NCI-H146 (cell line): Measurements from ENCODE around the gene DMRTC2.
A peak's percentile ranks its signal among the peaks of the same experiment; 100 is the strongest.
"Not testable (repeated sequence)": the region's sequence is repeated elsewhere in the genome, so short reads cannot be mapped to it uniquely, and the experiment has no call there.

Experiments
- DNase-seq: peaks from one replicate; lab custom pipeline; 2025; lab: John Stamatoyannopoulos, UW

DMRTC2 gene

DNA sequence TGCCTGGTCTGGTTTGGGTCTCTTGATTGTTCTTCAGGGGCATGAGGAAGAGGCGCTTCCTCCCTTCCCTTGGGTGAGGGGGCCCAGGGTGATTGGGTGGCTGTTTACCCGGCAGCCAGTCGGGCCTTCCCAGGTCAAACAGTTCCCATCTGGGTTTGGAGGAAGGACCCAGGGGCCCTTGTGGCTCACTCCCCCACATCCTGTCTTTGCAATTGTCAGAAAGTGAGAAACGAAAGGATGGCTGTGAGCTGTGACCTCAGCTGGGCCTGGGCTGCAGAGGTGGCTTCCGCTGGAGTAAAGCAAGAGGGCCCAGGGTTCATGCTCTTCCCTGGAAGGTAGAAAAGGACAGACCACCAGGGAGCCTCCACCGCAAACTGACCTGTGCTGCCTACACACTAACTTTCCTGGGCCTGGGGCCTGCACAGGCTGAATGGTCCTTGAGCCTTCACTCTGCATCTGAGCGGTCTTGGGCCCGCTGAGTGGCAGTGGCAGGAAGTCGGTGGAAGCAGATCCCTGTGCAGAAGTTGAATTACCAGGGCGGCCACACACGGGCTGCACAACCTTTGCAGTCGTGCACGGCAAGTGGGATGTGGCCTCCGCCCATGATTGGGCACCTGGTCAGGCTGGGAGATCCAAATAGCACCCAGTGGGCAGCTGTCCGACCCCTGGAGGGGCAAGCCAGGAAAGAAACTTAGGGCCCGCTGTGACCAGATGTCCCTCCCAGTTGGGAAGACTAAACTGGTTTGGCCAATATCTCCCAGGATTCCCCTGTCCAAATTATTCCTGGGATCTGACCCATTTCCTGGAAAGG lies 26.9 kb downstream of the DMRTC2 start:
- no peak for DNase-seq

DNA sequence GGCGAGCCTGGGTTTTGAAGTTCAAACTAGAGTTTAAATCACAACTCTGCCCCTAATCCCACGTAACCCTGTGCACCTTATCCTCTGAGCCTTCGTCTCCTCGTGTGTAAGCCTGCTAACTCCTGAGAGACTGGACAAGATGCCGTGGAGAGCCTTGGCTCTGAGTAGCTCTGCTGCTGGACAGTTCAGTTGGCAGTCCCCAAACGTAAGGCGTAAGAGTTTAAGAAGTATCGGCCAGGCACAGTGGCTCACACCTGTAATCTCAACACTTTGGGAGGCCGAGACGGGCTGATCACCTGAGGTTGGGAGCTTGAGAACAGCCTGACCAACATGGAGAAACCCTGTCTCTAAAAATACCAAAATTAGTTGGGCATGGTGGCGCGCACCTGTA lies 27.5 kb downstream of the DMRTC2 start:
- no peak for DNase-seq

- peak; percentile 77 for DNase-seq
These were observed 28.2 kb downstream of the DMRTC2 start for GRCh38 chr19:41872775-41873647.

GRCh38 chr19:41875973-41876372 lies 31.1 kb downstream of the DMRTC2 start:
- DNase-seq, result not testable (repeated sequence)

DNA sequence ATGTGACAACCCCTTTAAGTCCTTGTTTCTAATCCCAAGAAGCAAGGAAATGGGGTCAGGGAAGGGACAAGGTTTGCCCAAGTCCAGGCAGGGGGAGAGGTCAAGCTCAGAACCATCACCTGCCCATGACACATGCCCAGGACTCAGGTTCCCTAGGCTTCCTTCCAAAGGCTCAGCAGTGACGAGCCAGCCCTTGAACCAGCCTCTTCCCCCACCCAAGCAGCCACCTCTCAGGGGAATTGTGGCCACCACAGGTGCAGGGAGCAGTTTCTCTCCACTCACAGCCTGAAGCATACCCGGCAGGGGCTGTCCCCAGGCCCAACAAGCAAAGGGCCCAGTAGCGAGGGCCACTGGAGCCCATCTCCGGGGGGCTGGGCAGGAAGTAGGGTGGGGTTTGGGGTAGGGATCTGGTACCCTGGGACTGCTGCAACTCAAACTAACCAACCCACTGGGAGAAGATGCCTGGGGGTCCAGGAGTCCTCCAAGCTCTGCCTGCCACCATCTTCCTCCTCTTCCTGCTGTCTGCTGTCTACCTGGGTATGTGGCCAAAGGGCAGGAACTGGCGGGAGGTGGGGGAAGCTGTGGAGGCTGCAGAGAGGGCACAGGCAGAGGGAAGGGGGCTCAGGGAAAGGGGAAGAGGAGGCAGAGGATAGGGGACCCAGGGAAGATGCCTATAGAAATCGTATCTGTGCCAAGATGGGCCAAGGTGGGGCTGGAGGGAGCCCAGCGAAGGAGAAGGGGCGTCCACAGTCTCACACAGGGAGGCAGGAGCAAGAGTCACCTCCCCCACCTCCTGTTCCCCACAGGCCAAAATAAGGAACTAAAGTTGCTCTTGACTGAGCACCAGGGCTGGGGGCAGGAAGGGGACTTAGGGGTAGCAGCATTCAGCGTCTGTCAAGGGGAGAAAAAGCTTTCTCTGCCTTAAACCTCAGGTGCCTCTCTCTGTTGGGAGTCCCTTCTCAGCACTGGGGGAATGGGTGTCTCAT lies 32.3 kb downstream of the DMRTC2 start, which contains the start of gene CD79A:
Gene CD79A, plus strand, starts transcription at position 433 of the 986 bp plus-strand sequence. Its CDS starts 26 bp downstream, at position 459.
- DNase-seq, result no peak

- no peak for DNase-seq
These were observed 33.4 kb downstream of the DMRTC2 start for GRCh38 chr19:41877916-41878905.

GRCh38 chr19:41879080-41879479 lies 34.2 kb downstream of the DMRTC2 start:
- DNase-seq, result no peak

DNA sequence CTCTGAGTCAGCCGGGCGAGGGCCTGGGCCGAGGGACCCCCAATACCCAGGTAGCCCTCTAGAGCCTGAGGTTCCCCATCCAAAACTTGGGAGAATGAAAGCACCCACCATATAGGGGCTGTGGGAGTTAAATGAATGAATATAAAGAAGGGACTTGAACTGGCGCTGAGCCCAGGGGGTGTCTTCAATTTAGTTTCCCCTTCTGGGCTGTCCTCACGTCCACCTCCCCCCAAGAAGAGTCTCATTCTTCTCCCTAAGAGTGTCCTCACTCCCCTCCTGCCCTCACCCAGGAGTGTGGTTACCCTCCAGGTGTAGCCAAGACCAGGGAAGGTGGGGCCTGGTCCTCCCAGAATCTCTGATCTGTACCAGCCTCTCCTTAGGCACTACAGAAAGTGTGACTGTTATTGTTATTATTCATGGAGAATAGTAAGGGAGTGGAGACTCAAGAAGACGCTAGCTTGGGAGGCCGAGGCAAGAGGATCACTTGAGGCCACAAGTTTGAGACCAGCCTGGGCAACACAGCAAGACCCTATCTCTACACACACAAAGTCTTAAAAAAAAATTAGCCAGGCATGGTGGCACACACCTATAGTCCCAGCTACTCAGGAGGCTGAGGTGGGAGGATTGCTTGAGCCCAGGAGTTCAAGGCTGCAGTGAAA lies 35.0 kb downstream of the DMRTC2 start:
- no peak for DNase-seq

DNA sequence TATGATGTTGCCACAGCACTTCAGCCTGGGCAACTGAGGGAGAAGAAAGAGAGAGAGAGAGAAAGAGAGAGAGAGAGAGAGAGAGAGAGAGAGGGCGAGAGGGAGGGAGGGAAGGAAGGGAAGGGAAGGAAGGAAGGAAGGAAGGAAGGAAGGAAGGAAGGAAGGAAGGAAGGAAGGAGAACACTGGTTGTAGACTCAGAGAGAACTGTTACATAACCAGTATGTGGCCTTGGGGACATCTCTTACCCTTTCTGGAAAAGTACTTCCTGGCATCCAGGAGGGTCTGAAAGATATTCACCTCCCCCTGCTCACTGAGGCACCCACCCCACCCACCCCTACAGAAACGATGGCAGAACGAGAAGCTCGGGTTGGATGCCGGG lies 35.5 kb downstream of the DMRTC2 start:
- no peak for DNase-seq

- DNase-seq, result peak; percentile 57
These were observed 38.0 kb downstream of the DMRTC2 start, which contains the start of gene ARHGEF1 for GRCh38 chr19:41882568-41883462. TSS of gene ARHGEF1 (plus strand) at chr19:41883184. CDS start at chr19:41888083, 4,899 bp downstream.

GRCh38 chr19:41883463-41883820 lies 38.6 kb downstream of the DMRTC2 start:
- DNase-seq, result no peak

GRCh38 chr19:41883821-41884733 lies 39.2 kb downstream of the DMRTC2 start:
- DNase-seq, result peak; percentile 98

DNA sequence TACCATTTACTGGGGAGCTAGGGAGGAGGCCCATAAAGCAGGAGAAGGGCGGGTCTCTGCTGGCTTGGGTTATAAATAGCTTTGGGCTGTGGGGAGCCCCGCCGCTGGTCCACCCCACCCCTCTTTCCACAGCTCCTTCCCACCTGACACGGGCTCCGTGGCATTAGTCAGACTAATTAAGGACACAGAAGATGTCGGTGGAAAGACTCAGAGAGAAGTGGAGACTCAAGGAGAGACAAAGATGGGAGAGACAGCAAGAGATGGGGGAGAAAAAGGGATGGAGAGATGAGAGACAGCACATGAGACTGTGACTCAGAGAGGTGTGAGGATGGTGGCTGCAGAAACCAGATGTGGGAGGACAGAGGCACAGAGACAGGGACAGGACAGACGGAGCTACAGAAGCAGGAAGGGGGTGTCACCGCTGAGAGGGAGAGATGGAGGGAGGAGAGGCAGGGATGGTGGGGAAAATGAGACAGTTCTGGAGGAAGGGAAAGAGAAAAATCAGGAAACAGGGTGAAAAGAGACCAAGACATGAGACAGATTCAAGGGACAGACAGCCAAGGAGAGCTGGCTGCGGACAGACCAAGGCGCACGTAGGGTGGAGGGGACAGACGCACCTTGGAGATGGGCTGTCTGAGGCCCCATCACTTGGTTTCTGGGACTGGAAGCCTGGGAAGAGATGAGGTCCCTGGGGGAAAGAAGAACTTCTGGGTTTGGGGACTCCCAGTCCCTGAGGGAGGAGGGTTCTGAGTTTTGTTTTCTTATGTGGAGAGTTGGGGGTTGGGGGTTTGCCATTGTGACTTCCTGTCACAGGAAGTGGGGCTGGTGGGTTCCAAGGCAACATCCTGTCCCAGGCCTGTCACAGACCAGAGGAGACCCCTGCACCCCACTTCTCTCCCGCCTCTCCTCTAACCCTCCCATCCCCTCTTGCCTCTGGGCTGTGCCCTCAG lies 42.2 kb downstream of the DMRTC2 start:
- DNase-seq, result no peak

DNA sequence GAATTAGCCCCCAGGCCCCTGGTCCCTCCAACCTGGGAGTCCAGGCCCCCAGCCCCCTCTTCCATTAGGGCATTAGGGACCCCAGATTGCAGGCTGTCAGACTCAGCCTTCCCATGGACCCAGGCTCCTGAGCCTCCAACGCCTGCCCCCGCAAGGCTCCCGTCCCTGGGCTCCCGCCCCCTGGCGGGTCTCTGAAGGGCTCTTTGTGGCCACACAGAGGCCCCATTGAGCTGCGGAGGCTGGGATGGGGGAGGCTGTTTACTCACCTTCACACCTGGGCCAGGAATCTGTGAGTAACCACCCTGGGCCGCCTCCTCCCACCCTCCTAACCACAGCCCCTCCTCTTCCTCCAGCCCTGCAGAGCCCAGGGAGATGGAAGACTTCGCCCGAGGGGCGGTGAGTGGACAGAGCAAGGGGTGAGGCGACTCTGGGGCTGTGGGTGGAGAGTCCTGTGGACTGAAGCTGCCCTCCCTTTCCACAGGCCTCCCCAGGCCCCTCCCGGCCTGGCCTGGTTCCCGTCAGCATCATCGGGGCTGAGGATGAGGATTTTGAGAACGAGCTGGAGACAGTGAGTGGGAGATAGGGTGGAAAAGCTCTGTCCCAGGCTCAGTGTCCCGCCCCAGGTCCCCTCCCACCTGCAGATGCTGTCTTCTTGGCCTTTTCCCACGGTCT lies 43.0 kb downstream of the DMRTC2 start:
- DNase-seq, result peak; percentile 59

GRCh38 chr19:41888926-41889325 lies 44.1 kb downstream of the DMRTC2 start:
- no peak for DNase-seq

GRCh38 chr19:41889896-41890295 lies 45.1 kb downstream of the DMRTC2 start:
- no peak for DNase-seq
